HL-60 (cell line): ENCODE data around the gene KLK5.

Experiments used
- POLR2AphosphoS5 ChIP-seq: IDR thresholded peaks from 2 replicates; pipeline ENCODE4 v1.6.1; 2012; ENCODE audit warnings: low read depth
- SPI1 ChIP-seq: IDR thresholded peaks from 2 replicates; pipeline ENCODE4 v1.6.1; 2012; ENCODE audit warnings: low read depth, mild to moderate bottlenecking, borderline replicate concordance
- TF ChIP-seq, protein P1 (sequence below): IDR thresholded peaks from one replicate; pipeline ENCODE4 v1.5.1; 2011; ENCODE audit warnings: low read length, control low read depth, inconsistent platforms; ENCODE audit not compliant: insufficient read depth
- TF ChIP-seq, protein P2 (sequence below): IDR thresholded peaks from 2 replicates; pipeline ENCODE4 v1.6.1; 2012; ENCODE audit warnings: low read depth; ENCODE audit not compliant: insufficient replicate concordance

- TF ChIP-seq, protein P1, sequence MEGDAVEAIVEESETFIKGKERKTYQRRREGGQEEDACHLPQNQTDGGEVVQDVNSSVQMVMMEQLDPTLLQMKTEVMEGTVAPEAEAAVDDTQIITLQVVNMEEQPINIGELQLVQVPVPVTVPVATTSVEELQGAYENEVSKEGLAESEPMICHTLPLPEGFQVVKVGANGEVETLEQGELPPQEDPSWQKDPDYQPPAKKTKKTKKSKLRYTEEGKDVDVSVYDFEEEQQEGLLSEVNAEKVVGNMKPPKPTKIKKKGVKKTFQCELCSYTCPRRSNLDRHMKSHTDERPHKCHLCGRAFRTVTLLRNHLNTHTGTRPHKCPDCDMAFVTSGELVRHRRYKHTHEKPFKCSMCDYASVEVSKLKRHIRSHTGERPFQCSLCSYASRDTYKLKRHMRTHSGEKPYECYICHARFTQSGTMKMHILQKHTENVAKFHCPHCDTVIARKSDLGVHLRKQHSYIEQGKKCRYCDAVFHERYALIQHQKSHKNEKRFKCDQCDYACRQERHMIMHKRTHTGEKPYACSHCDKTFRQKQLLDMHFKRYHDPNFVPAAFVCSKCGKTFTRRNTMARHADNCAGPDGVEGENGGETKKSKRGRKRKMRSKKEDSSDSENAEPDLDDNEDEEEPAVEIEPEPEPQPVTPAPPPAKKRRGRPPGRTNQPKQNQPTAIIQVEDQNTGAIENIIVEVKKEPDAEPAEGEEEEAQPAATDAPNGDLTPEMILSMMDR: no peak
- TF ChIP-seq, protein P2, sequence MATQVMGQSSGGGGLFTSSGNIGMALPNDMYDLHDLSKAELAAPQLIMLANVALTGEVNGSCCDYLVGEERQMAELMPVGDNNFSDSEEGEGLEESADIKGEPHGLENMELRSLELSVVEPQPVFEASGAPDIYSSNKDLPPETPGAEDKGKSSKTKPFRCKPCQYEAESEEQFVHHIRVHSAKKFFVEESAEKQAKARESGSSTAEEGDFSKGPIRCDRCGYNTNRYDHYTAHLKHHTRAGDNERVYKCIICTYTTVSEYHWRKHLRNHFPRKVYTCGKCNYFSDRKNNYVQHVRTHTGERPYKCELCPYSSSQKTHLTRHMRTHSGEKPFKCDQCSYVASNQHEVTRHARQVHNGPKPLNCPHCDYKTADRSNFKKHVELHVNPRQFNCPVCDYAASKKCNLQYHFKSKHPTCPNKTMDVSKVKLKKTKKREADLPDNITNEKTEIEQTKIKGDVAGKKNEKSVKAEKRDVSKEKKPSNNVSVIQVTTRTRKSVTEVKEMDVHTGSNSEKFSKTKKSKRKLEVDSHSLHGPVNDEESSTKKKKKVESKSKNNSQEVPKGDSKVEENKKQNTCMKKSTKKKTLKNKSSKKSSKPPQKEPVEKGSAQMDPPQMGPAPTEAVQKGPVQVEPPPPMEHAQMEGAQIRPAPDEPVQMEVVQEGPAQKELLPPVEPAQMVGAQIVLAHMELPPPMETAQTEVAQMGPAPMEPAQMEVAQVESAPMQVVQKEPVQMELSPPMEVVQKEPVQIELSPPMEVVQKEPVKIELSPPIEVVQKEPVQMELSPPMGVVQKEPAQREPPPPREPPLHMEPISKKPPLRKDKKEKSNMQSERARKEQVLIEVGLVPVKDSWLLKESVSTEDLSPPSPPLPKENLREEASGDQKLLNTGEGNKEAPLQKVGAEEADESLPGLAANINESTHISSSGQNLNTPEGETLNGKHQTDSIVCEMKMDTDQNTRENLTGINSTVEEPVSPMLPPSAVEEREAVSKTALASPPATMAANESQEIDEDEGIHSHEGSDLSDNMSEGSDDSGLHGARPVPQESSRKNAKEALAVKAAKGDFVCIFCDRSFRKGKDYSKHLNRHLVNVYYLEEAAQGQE: no peak
- TF ChIP-seq SPI1: no peak
- no peak for TF ChIP-seq POLR2AphosphoS5
These were observed 20.2 kb downstream of the KLK5 start for GRCh38 chr19:50932690-50933083.
